Measurements from ENCODE around the gene CTTNBP2NL. TPM values are rescaled to one million over a fixed set of nuclear protein-coding genes. Genes with fewer than 3 reads are reported as not detected.

Gene CTTNBP2NL
- total RNA-seq, 1 experiment from 2014 or later = 38.8 TPM

- no peak overlapping the region for H3K4ac ChIP-seq (ENCODE audit: low read depth, low read length)
- H3K18ac ChIP-seq (ENCODE audit: insufficient read length, low read depth, low read length) = no peak overlapping the region
- H3K4me1 Mint-ChIP-seq = peaks cover 3 to 6% of the 10 kb centered on the region in 2 experiments; a peak in 3 of 4 replicates
- H3K4me2 ChIP-seq (ENCODE audit: insufficient read depth, insufficient read length, low read length) = no peak overlapping the region
- H3K14ac ChIP-seq (ENCODE audit: insufficient read depth, low read length) = no peak overlapping the region
- no peaks in the 10 kb centered on the region for H3K27me3 ChIP-seq (ENCODE audit: insufficient read depth, low read length)
- no peak overlapping the region for H4K91ac ChIP-seq (ENCODE audit: insufficient read length, low read depth, low read length)
- H3K79me2 ChIP-seq (ENCODE audit: insufficient read depth, low read length) = no peaks in the 10 kb centered on the region
- no peak overlapping the region for H3K4me3 Mint-ChIP-seq
- TF ChIP-seq CTCF (conservative IDR thresholded peaks at IDR 0.05) = no peak
- H4K5ac ChIP-seq (ENCODE audit: insufficient read length, low read depth, low read length) = no peak overlapping the region
- no CpG with 5 or more reads among the region's 4 CpGs for WGBS (ENCODE audit: extremely low coverage, insufficient read length, low lambda C conversion rate)
- H4K20me1 ChIP-seq (ENCODE audit: control insufficient read depth, insufficient read depth, insufficient read length) = no peaks in the 10 kb centered on the region
- H3K9ac ChIP-seq (ENCODE audit: extremely low read depth, insufficient read length, low read length) = no peak overlapping the region
- H2BK20ac ChIP-seq (ENCODE audit: low read depth, low read length, poor library complexity, severe bottlenecking) = no peak overlapping the region
- H3K56ac ChIP-seq (ENCODE audit: insufficient read length, low read depth, low read length) = no peak overlapping the region
- no peaks in the 10 kb centered on the region for H3K79me1 ChIP-seq (ENCODE audit: insufficient read depth, low read depth, low read length, poor library complexity, severe bottlenecking)
- no peak overlapping the region for H2AK5ac ChIP-seq (ENCODE audit: insufficient read length, low read length)
- DNase-seq = no peak
- no peaks in the 10 kb centered on the region for H3K9me3 Mint-ChIP-seq
- no peak overlapping the region for H2BK12ac ChIP-seq (ENCODE audit: insufficient read length, low read depth, low read length)
- H3K36me3 Mint-ChIP-seq (ENCODE audit: insufficient read depth in 1 of 3, low read depth in 3 of 3) = no peaks in the 10 kb centered on the region
- H3K27ac ChIP-seq (ENCODE audit: insufficient read length, low read depth, low read length) = no peak overlapping the region
- H2AFZ ChIP-seq (ENCODE audit: low read length) = no peak overlapping the region
- H2BK5ac ChIP-seq (ENCODE audit: insufficient read length, low read length) = no peak overlapping the region
- H3K27me3 Mint-ChIP-seq (ENCODE audit: low read depth) = peaks cover 26% of the 10 kb centered on the region
- no peaks in the 10 kb centered on the region for H3K4me1 ChIP-seq (ENCODE audit: insufficient read depth, low read length)
- H2BK15ac ChIP-seq (ENCODE audit: low read depth, low read length) = no peak overlapping the region
- H3K27ac Mint-ChIP-seq = no peak overlapping the region
- no peak overlapping the region for H2BK120ac ChIP-seq (ENCODE audit: low read depth, low read length, poor library complexity, severe bottlenecking)
- H4K8ac ChIP-seq (replicated peaks; ENCODE audit: insufficient read length, low read depth, low read length) = no peak overlapping the region
- H3K9me3 ChIP-seq (ENCODE audit: control insufficient read depth, low read depth, low read length) = no peaks in the 10 kb centered on the region
- no peaks in the 10 kb centered on the region for H3K23me2 ChIP-seq (ENCODE audit: insufficient read length, low read depth, low read length, poor library complexity, severe bottlenecking)
- H3T11ph ChIP-seq (ENCODE audit: low read length) = no peak overlapping the region
- no peak overlapping the region for H3K23ac ChIP-seq (ENCODE audit: insufficient read length, low read depth, low read length)
These were observed 25.0 kb upstream of the CTTNBP2NL start for GRCh38 chr1:112370996-112371395.
